Measurements from ENCODE around the gene UXS1. TPM values are rescaled to one million over a fixed set of nuclear protein-coding genes. Genes with fewer than 3 reads are reported as not detected.
A peak's percentile ranks its signal among the peaks of the same experiment; 100 is the strongest.

The UXS1 gene
- total and polyA plus RNA-seq, 3 experiments from 2014 or later = 47.2 to 76.1 (median 51.6) TPM

GRCh38 chr2:106187273-106187891 lies 6.7 kb downstream of the UXS1 start:
- peak in 1 of 5 donors; percentile 19 for DNase-seq
- H3K4me1 ChIP-seq (ENCODE audit: insufficient read depth, low read length) = peaks cover 66% of the 10 kb centered on the region
- Mint-ChIP-seq H3K27me3 (no peaks in the 10 kb centered on the region), H3K4me3 (peak overlapping the region in 1 of 7 donors; percentile 24), H3K27ac (peak overlapping the region in 1 of 8 donors; percentile 26), H3K4me1 (peaks cover 68 to 88% (median 84%) of the 10 kb centered on the region in 3 donors), H3K36me3 (peaks cover 0 to 29% (median 19%) of the 10 kb centered on the region in 3 donors), H3K9me3 (no peaks in the 10 kb centered on the region)
- H3K27ac ChIP-seq (ENCODE audit: low read depth, low read length) = no peak overlapping the region
- POLR2A ChIA-PET = no interaction called here
- CTCF ChIA-PET = no interaction called here
- H3K9me3 ChIP-seq (ENCODE audit: low read length) = no peaks in the 10 kb centered on the region
- H3K4me3 ChIP-seq (ENCODE audit: low read length) = no peak overlapping the region
- H3K36me3 ChIP-seq (ENCODE audit: insufficient read depth, low read length) = no peaks in the 10 kb centered on the region
- no peaks in the 10 kb centered on the region for H3K27me3 ChIP-seq (ENCODE audit: insufficient read depth, low read length, poor library complexity, severe bottlenecking)

GRCh38 chr2:106185475-106186184 lies 8.5 kb downstream of the UXS1 start:
- Histone ChIP-seq H3K4me1 (ENCODE audit: insufficient read depth, low read length) (peaks cover 58% of the 10 kb centered on the region), H3K27me3 (ENCODE audit: insufficient read depth, low read length, poor library complexity, severe bottlenecking) (no peaks in the 10 kb centered on the region), H3K36me3 (ENCODE audit: insufficient read depth, low read length) (no peaks in the 10 kb centered on the region), H3K4me3 (ENCODE audit: low read length) (no peak overlapping the region), H3K27ac (ENCODE audit: low read depth, low read length) (no peak overlapping the region), H3K9me3 (ENCODE audit: low read length) (no peaks in the 10 kb centered on the region)
- Mint-ChIP-seq H3K27ac (no peak overlapping the region), H3K4me1 (peaks cover 57 to 85% (median 78%) of the 10 kb centered on the region in 3 donors), H3K36me3 (peaks cover 0 to 26% (median 14%) of the 10 kb centered on the region in 3 donors), H3K4me3 (peak overlapping the region in 1 of 7 donors; percentile 12), H3K27me3 (no peaks in the 10 kb centered on the region), H3K9me3 (no peaks in the 10 kb centered on the region)
- POLR2A ChIA-PET = no interaction called here
- CTCF ChIA-PET = no interaction called here
- no peak for DNase-seq

DNA sequence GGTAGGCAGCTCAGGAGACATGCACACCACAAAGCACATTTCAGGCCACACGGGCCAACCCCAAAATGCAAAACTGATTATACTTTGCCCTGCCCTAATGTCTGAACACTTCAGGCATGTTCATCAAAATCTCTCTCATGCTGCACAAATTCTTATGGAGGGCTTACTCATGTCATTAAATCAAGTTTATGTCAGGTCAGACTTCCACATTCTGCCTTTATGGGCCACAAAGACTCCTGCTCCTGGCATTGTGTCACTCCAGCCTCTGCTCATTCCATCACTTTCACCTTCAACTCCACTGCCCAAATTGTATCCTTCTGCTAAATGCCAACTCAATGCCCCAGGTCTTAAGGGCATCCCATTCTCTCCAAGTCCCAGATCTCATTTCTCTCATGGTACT lies 9.2 kb downstream of the UXS1 start:
- Histone ChIP-seq H3K4me3 (ENCODE audit: low read length) (no peak overlapping the region), H3K27me3 (ENCODE audit: insufficient read depth, low read length, poor library complexity, severe bottlenecking) (no peaks in the 10 kb centered on the region), H3K4me1 (ENCODE audit: insufficient read depth, low read length) (peaks cover 57% of the 10 kb centered on the region), H3K9me3 (ENCODE audit: low read length) (no peaks in the 10 kb centered on the region), H3K27ac (ENCODE audit: low read depth, low read length) (no peak overlapping the region), H3K36me3 (ENCODE audit: insufficient read depth, low read length) (no peaks in the 10 kb centered on the region)
- H3K9me3 Mint-ChIP-seq = no peaks in the 10 kb centered on the region
- H3K36me3 Mint-ChIP-seq = peaks cover 0 to 23% (median 14%) of the 10 kb centered on the region in 3 donors
- DNase-seq = no peak
- peaks cover 56 to 87% (median 81%) of the 10 kb centered on the region in 3 donors for H3K4me1 Mint-ChIP-seq
- no peaks in the 10 kb centered on the region for H3K27me3 Mint-ChIP-seq
- POLR2A ChIA-PET = no interaction called here
- CTCF ChIA-PET = no interaction called here
- H3K4me3 Mint-ChIP-seq = peak overlapping the region in 1 of 7 donors; percentile 8
- peak overlapping the region in 1 of 8 donors; percentile 49 for H3K27ac Mint-ChIP-seq

- ChIA-PET CTCF (no interaction called here), POLR2A (no interaction called here)
- no peaks in the 10 kb centered on the region for H3K9me3 Mint-ChIP-seq
- Histone ChIP-seq H3K4me3 (ENCODE audit: low read length) (no peak overlapping the region), H3K4me1 (ENCODE audit: insufficient read depth, low read length) (peaks cover 53% of the 10 kb centered on the region), H3K27me3 (ENCODE audit: insufficient read depth, low read length, poor library complexity, severe bottlenecking) (no peaks in the 10 kb centered on the region), H3K36me3 (ENCODE audit: insufficient read depth, low read length) (no peaks in the 10 kb centered on the region), H3K9me3 (ENCODE audit: low read length) (no peaks in the 10 kb centered on the region), H3K27ac (ENCODE audit: low read depth, low read length) (no peak overlapping the region)
- peaks cover 52 to 87% (median 78%) of the 10 kb centered on the region in 3 donors for H3K4me1 Mint-ChIP-seq
- no peak overlapping the region for H3K4me3 Mint-ChIP-seq
- peaks cover 0 to 19% (median 11%) of the 10 kb centered on the region in 3 donors for H3K36me3 Mint-ChIP-seq
- H3K27me3 Mint-ChIP-seq = no peaks in the 10 kb centered on the region
- no peak for DNase-seq
- peak overlapping the region in 3 of 8 donors; percentile 56 to 78 (median 72) for H3K27ac Mint-ChIP-seq
These were observed 9.7 kb downstream of the UXS1 start for GRCh38 chr2:106184394-106184793.

GRCh38 chr2:106183101-106183696 lies 10.9 kb downstream of the UXS1 start:
- Histone ChIP-seq H3K9me3 (ENCODE audit: low read length) (no peaks in the 10 kb centered on the region), H3K27ac (ENCODE audit: low read depth, low read length) (no peak overlapping the region), H3K4me3 (ENCODE audit: low read length) (no peak overlapping the region), H3K36me3 (ENCODE audit: insufficient read depth, low read length) (no peaks in the 10 kb centered on the region), H3K27me3 (ENCODE audit: insufficient read depth, low read length, poor library complexity, severe bottlenecking) (no peaks in the 10 kb centered on the region), H3K4me1 (ENCODE audit: insufficient read depth, low read length) (peaks cover 46% of the 10 kb centered on the region)
- Mint-ChIP-seq H3K4me1 (peaks cover 44 to 85% (median 71%) of the 10 kb centered on the region in 3 donors), H3K4me3 (peak overlapping the region in 1 of 7 donors; percentile 49), H3K9me3 (no peaks in the 10 kb centered on the region), H3K36me3 (peaks cover under 1 to 13% (median 10%) of the 10 kb centered on the region in 3 donors), H3K27ac (peak overlapping the region in 2 of 8 donors; percentile 25 to 52), H3K27me3 (no peaks in the 10 kb centered on the region)
- CTCF ChIA-PET = interaction anchor here (1.2 to 1.6 kb wide), 2 partner anchors 10 to 26 kb away, joined by 3 to 8 read pairs; no protein-coding TSS in a partner anchor
- DNase-seq = no peak
- POLR2A ChIA-PET = interaction anchor here (0.7 kb wide), 1 partner anchor 98 kb away, joined by 4 read pairs; no protein-coding TSS in a partner anchor

GRCh38 chr2:106181064-106181463 lies 13.0 kb downstream of the UXS1 start:
- Histone ChIP-seq H3K4me1 (ENCODE audit: insufficient read depth, low read length) (peaks cover 45% of the 10 kb centered on the region), H3K36me3 (ENCODE audit: insufficient read depth, low read length) (no peaks in the 10 kb centered on the region), H3K9me3 (ENCODE audit: low read length) (no peaks in the 10 kb centered on the region), H3K27ac (ENCODE audit: low read depth, low read length) (no peak overlapping the region), H3K4me3 (ENCODE audit: low read length) (no peak overlapping the region), H3K27me3 (ENCODE audit: insufficient read depth, low read length, poor library complexity, severe bottlenecking) (no peaks in the 10 kb centered on the region)
- no peak overlapping the region for H3K27ac Mint-ChIP-seq
- peaks cover 3 to 13% (median 13%) of the 10 kb centered on the region in 3 donors for H3K36me3 Mint-ChIP-seq
- no peak overlapping the region for H3K4me3 Mint-ChIP-seq
- POLR2A ChIA-PET = no interaction called here
- DNase-seq = no peak
- H3K4me1 Mint-ChIP-seq = peaks cover 42 to 87% (median 77%) of the 10 kb centered on the region in 3 donors
- H3K9me3 Mint-ChIP-seq = no peaks in the 10 kb centered on the region
- no peaks in the 10 kb centered on the region for H3K27me3 Mint-ChIP-seq
- CTCF ChIA-PET = interaction anchor here (1.9 kb wide), 1 partner anchor 21 kb away, joined by 7 read pairs; no protein-coding TSS in a partner anchor

GRCh38 chr2:106180602-106181001 lies 13.5 kb downstream of the UXS1 start:
- no peak overlapping the region for H3K27ac ChIP-seq (ENCODE audit: low read depth, low read length)
- H3K27me3 Mint-ChIP-seq = no peaks in the 10 kb centered on the region
- H3K4me1 ChIP-seq (ENCODE audit: insufficient read depth, low read length) = peaks cover 49% of the 10 kb centered on the region

GRCh38 chr2:106178716-106179115 lies 15.4 kb downstream of the UXS1 start:
- Histone ChIP-seq H3K27me3 (ENCODE audit: insufficient read depth, low read length, poor library complexity, severe bottlenecking) (no peaks in the 10 kb centered on the region), H3K27ac (ENCODE audit: low read depth, low read length) (no peak overlapping the region), H3K9me3 (ENCODE audit: low read length) (no peaks in the 10 kb centered on the region), H3K4me1 (ENCODE audit: insufficient read depth, low read length) (peaks cover 35% of the 10 kb centered on the region), H3K36me3 (ENCODE audit: insufficient read depth, low read length) (no peaks in the 10 kb centered on the region), H3K4me3 (ENCODE audit: low read length) (no peak overlapping the region)
- no peaks in the 10 kb centered on the region for H3K27me3 Mint-ChIP-seq
- peaks cover 3 to 20% (median 6%) of the 10 kb centered on the region in 3 donors for H3K36me3 Mint-ChIP-seq
- H3K4me3 Mint-ChIP-seq = no peak overlapping the region
- DNase-seq = no peak
- no peaks in the 10 kb centered on the region for H3K9me3 Mint-ChIP-seq
- H3K4me1 Mint-ChIP-seq = peaks cover 37 to 89% (median 78%) of the 10 kb centered on the region in 3 donors
- POLR2A ChIA-PET = no interaction called here
- CTCF ChIA-PET = interaction anchor here (1.2 kb wide), 1 partner anchor 19 kb away, joined by 3 read pairs; no protein-coding TSS in a partner anchor
- peak overlapping the region in 1 of 8 donors; percentile 69 for H3K27ac Mint-ChIP-seq

More at GRCh38 chr2:106180602-106181001, 13.5 kb downstream of the UXS1 start:
- no peaks in the 10 kb centered on the region for H3K27me3 ChIP-seq (ENCODE audit: insufficient read depth, low read length, poor library complexity, severe bottlenecking)
- no peaks in the 10 kb centered on the region for H3K36me3 ChIP-seq (ENCODE audit: insufficient read depth, low read length)
- ChIA-PET CTCF (no interaction called here), POLR2A (no interaction called here)
- Mint-ChIP-seq H3K4me1 (peaks cover 43 to 87% (median 77%) of the 10 kb centered on the region in 3 donors), H3K4me3 (no peak overlapping the region), H3K27ac (no peak overlapping the region), H3K36me3 (peaks cover 3 to 11% (median 8%) of the 10 kb centered on the region in 3 donors), H3K9me3 (no peaks in the 10 kb centered on the region)
- H3K4me3 ChIP-seq (ENCODE audit: low read length) = no peak overlapping the region
- no peaks in the 10 kb centered on the region for H3K9me3 ChIP-seq (ENCODE audit: low read length)
- no peak for DNase-seq
